Panc1 (cell line): ENCODE data around the gene SRCAP. TPM values are rescaled to one million over a fixed set of nuclear protein-coding genes. Genes with fewer than 3 reads are reported as not detected.

Source experiments
- ATAC-seq: fragments of 200-7000 bp; cut with Tn5 transposase; 2 replicates; pipeline ENCODE4 v1.9.1; 2020; ENCODE audit warnings: mild to moderate bottlenecking, moderate library complexity
- BruUV-seq: library from RNA; stranded (reverse); fragments of 400-500 nt; replicated peaks from 2 replicates; lab custom pipeline; 2021; lab: Mats Ljungman, UMichigan
- CTCF ChIA-PET: fragments of 300-600 bp; sonication (Branson Sonifier 250); formaldehyde crosslinking; loops from one replicate; lab custom pipeline; 2022; ENCODE audit warnings: antibody characterized with exemption; lab: Charles Lee
- POLR2A ChIA-PET: fragments of 300-600 bp; sonication (Branson Sonifier 250); formaldehyde crosslinking; loops from one replicate; lab custom pipeline; 2022; ENCODE audit warnings: antibody characterized with exemption; lab: Charles Lee
- DNase-seq: peaks from one replicate; pipeline ENCODE4 v3.0.0-alpha.2; 2010; ENCODE audit warnings: low read depth, low spot score
- H3K27ac ChIP-seq: 2 replicates; pipeline ENCODE4 v1.5.1; 2011; ENCODE audit warnings: mild to moderate bottlenecking, low read length, inconsistent platforms
- H3K27me3 ChIP-seq: fragments of 200-500 bp; sonication (Bioruptor generic); 2 replicates; pipeline ENCODE4 v1.6.0; 2014; ENCODE audit warnings: low read length, inconsistent platforms; ENCODE audit not compliant: control insufficient read depth, insufficient read depth
- H3K36me3 ChIP-seq: fragments of 200-500 bp; sonication (Bioruptor generic); 2 replicates; pipeline ENCODE4 v1.5.1; 2014; ENCODE audit warnings: inconsistent platforms, mild to moderate bottlenecking, low read length, moderate library complexity; ENCODE audit not compliant: control insufficient read depth, insufficient read depth
- H3K4me1 ChIP-seq: 2 replicates; pipeline ENCODE4 v1.5.1; 2011; ENCODE audit warnings: inconsistent platforms, mild to moderate bottlenecking, low read length, moderate library complexity; ENCODE audit not compliant: control insufficient read depth, insufficient read depth
- H3K4me3 ChIP-seq, 2 experiments: 2 replicates each; pipeline ENCODE4 v1.5.1; 2011 to 2012; ENCODE audit warnings: low read depth in 2 of 2, low read length in 2 of 2, mild to moderate bottlenecking in 2 of 2, inconsistent platforms in 1 of 2, moderate library complexity in 1 of 2
- H3K9me3 ChIP-seq: fragments of 200-500 bp; sonication (Bioruptor generic); 2 replicates; pipeline ENCODE4 v1.5.1; 2014; ENCODE audit warnings: low read depth, mild to moderate bottlenecking, inconsistent platforms, low read length, moderate library complexity; ENCODE audit not compliant: control insufficient read depth, insufficient read depth
- CTCF ChIP-seq: fragments of 450-650 bp; IDR thresholded peaks from 2 replicates; pipeline ENCODE4 v1.5.1; 2017; ENCODE audit warnings: mild to moderate bottlenecking
- POLR2AphosphoS5 ChIP-seq: IDR thresholded peaks from 2 replicates; pipeline ENCODE4 v1.6.1; 2012; ENCODE audit warnings: mild to moderate bottlenecking, low read depth, low read length, moderate library complexity
- REST ChIP-seq, 2 experiments: IDR thresholded peaks; 2 replicates each; pipeline ENCODE4 v1.6.1; 2011 to 2012; ENCODE audit warnings: low read depth in 2 of 2, control low read depth in 1 of 2, low read length in 1 of 2, mild to moderate bottlenecking in 1 of 2, moderate library complexity in 1 of 2; ENCODE audit not compliant: insufficient read depth in 1 of 2
- SIN3A ChIP-seq: IDR thresholded peaks from 2 replicates; pipeline ENCODE4 v1.6.1; 2012; ENCODE audit warnings: low read depth, mild to moderate bottlenecking, low read length, moderate library complexity, borderline replicate concordance; ENCODE audit not compliant: insufficient read depth
- TCF7L2 ChIP-seq: IDR thresholded peaks from 2 replicates; pipeline ENCODE4 v1.6.1; 2011; ENCODE audit warnings: mild to moderate bottlenecking, low read depth, low read length, inconsistent platforms
- in situ Hi-C: cut with HindIII; loops from 2 replicates; pipeline ENCODE4 v1.10.0; 2016; ENCODE audit warnings: low sequenced_read_pairs, low pct_unique_long_range_greater_than_20kb
- intact Hi-C: fragments of 100-400 bp; cut with micrococcal nuclease; formaldehyde crosslinking; loops from one replicate; pipeline ENCODE4 v1.10.0; 2022; ENCODE audit not compliant: unreplicated experiment
- total RNA-seq: library from RNA; stranded (reverse); gene quantifications from one replicate; pipeline ENCODE4 v1.2.1, GENCODE V29; 2021; ENCODE audit not compliant: unreplicated experiment

SRCAP gene
- total RNA-seq, 1 experiment from 2014 or later, result 73.6 TPM

DNA sequence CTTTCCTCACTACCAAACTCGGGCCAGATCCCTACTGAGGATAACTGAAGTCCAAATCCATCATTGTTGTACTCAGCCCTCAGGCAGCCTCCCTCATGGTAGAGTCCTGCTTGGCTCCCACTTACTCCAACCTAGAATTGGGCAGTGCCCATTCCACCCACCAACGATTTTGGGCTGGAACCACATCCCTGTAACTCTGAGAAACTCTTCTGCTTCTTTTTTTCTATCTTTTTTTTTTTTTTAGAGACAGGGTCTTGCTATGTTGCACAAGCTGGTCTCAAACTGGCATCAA lies 47.0 kb upstream of the SRCAP start:
- intact Hi-C loops (no loop called here), in situ Hi-C loops (no loop called here)
- no peaks in the 10 kb centered on the region for H3K9me3 ChIP-seq
- H3K4me1 ChIP-seq, result peaks cover 10% of the 10 kb centered on the region; the same call in 1 of the 2 replicates
- peak overlapping the region; percentile 88 for H3K27ac ChIP-seq
- no peak for DNase-seq
- H3K36me3 ChIP-seq, result peaks cover 6% of the 10 kb centered on the region; the same call in 1 of the 2 replicates
- ChIA-PET CTCF (no interaction called here), POLR2A (no interaction called here)
- no peak for ATAC-seq
- peak overlapping the region; percentile 87 to 100 for H3K4me3 ChIP-seq
- H3K27me3 ChIP-seq, result no peaks in the 10 kb centered on the region
- TF ChIP-seq CTCF (no peak), POLR2AphosphoS5 (no peak), TCF7L2 (no peak), REST (IDR thresholded peaks at IDR 0.05; ENCODE audit: insufficient read depth in 1 of 2, low read depth in 2 of 2, low read length in 1 of 2) (no peak), SIN3A (no peak)
- no TSS peak for BruUV-seq

GRCh38 chr16:30652718-30653117 lies 46.3 kb upstream of the SRCAP start:
- DNase-seq (no peak), ATAC-seq (no peak)
- Histone ChIP-seq H3K36me3 (peaks cover 6% of the 10 kb centered on the region; the same call in 1 of the 2 replicates), H3K27ac (peak overlapping the region; percentile 88), H3K4me1 (peaks cover 15% of the 10 kb centered on the region), H3K9me3 (no peaks in the 10 kb centered on the region), H3K4me3 (no peak overlapping the region), H3K27me3 (no peaks in the 10 kb centered on the region)
- in situ Hi-C loops, result no loop called here
- TF ChIP-seq SIN3A (no peak), REST (IDR thresholded peaks at IDR 0.05; ENCODE audit: insufficient read depth in 1 of 2, low read depth in 2 of 2, low read length in 1 of 2) (no peak), POLR2AphosphoS5 (no peak), TCF7L2 (no peak), CTCF (no peak)
- no TSS peak for BruUV-seq
- ChIA-PET CTCF (no interaction called here), POLR2A (no interaction called here)
- intact Hi-C loops, result no loop called here
